HG03103 (cell line): Measurements from ENCODE around the gene KIF12.
"Not testable (repeated sequence)": the region's sequence is repeated elsewhere in the genome, so short reads cannot be mapped to it uniquely, and the experiment has no call there.

Experiments
- ATAC-seq: cut with Tn5 transposase; IDR thresholded peaks from one replicate; pipeline ENCODE4 v1.9.1; 2021; ENCODE audit warnings: low read depth; ENCODE audit not compliant: unreplicated experiment

Gene KIF12

GRCh38 chr9:114098936-114099668, at the start of gene KIF12:
Gene KIF12 (minus strand): TSS chr9:114099292. CDS start chr9:114099276, 16 bp downstream.
- no peak for ATAC-seq

- no peak for ATAC-seq
Observed at GRCh38 chr9:114146735-114147134, 47.6 kb upstream of the KIF12 start.

- ATAC-seq = no peak
Observed at GRCh38 chr9:114143234-114143633, 44.1 kb upstream of the KIF12 start.

- ATAC-seq = no peak
Observed at GRCh38 chr9:114141553-114142402, 42.7 kb upstream of the KIF12 start.

- ATAC-seq = no peak
Observed at GRCh38 chr9:114140850-114141249, 41.8 kb upstream of the KIF12 start.

- no peak for ATAC-seq
Observed at GRCh38 chr9:114140401-114140800, 41.3 kb upstream of the KIF12 start.

GRCh38 chr9:114139071-114139470, 40.0 kb upstream of the KIF12 start:
- ATAC-seq = no peak

- ATAC-seq = no peak
Observed at GRCh38 chr9:114138552-114138971, 39.5 kb upstream of the KIF12 start.

GRCh38 chr9:114137831-114138230, 38.7 kb upstream of the KIF12 start:
- ATAC-seq = no peak

GRCh38 chr9:114134827-114135396, 35.8 kb upstream of the KIF12 start:
- no peak for ATAC-seq

- ATAC-seq = no peak
Observed at GRCh38 chr9:114132550-114132918, 33.4 kb upstream of the KIF12 start.

- ATAC-seq = no peak
Observed at GRCh38 chr9:114131808-114132549, 32.9 kb upstream of the KIF12 start.

- ATAC-seq = no peak
Observed at GRCh38 chr9:114130624-114131277, 31.7 kb upstream of the KIF12 start.

- no peak for ATAC-seq
Observed at GRCh38 chr9:114130141-114130540, 31.0 kb upstream of the KIF12 start.

- not testable (repeated sequence) for ATAC-seq
Observed at GRCh38 chr9:114128759-114129158, 29.7 kb upstream of the KIF12 start.

GRCh38 chr9:114126247-114127060, 27.4 kb upstream of the KIF12 start:
- ATAC-seq = no peak

- ATAC-seq = no peak
Observed at GRCh38 chr9:114125476-114126013, 26.5 kb upstream of the KIF12 start.

- ATAC-seq = no peak
Observed at GRCh38 chr9:114124666-114125475, 25.8 kb upstream of the KIF12 start.
